ENCODE measurements around the gene PRR23E.

The PRR23E gene

DNA sequence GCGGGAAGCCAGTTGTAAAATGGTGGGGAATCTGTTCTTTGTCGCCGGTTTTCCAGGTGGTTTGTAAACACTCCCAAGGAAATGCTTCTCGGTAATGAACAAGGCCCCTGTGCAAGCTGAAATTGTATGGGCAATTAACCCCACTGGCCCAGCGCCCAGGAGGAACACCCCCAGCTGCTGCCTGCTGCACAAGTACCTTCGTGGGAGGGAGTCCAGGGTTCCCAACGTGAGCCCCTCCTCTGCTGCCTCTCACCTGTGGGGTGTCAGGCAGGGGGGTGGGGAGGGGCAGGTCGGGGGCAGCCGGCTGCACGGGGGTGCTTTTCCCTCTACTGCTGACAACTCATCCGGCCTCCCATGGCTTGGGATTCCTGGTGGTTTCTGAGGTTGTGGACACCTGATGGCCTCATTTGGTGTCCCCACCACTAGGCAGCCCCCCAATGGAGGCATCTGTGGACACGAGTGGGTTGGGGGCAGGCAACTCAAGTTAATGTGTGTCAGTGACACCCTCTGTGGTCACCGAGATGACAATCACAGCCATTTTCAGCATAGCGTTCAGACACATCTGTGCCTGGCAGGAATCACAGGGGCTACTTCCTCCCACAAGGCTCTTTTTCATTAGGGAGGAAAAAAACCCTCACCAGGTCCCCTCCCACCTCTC lies 35.6 kb upstream of the PRR23E start:
- no peak for TF ChIP-seq GATA3 (IDR thresholded peaks at IDR 0.05; ENCODE audit: low read depth, low read length)
- TF ChIP-seq GATA2 (IDR thresholded peaks at IDR 0.05; ENCODE audit: low read depth, low read length) = no peak

DNA sequence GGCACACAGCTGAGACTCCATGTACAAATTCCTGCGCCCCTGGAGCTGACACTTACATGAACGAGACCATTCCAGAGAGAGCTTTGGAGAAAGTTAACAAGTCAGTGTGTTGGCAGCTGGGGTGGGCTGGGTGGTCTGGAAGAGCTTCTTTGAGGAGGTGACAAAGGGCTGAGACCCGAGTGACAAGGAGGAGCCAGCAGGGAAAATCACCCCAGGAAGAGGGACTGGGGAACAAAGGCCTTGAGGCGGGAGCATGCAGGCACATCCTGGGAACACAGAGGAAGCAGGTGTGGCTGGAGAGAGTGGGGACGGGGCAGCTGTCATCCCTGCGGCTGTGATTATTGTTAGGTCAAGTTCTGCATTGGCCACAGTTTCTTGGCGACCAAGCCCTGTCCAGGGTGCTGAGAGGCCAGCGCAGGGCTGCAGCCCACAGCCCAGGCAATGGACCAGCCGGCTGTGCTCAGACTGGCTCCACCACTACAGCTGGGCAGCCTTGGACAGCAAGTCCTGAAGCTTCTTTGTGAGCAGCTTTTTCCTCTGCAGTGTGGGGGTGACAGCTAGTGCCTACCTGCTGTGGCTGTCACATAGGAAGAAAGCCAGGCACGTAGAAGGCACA lies 34.2 kb upstream of the PRR23E start:
- TF ChIP-seq GATA2 (IDR thresholded peaks at IDR 0.05; ENCODE audit: low read depth, low read length) (no peak), GATA3 (IDR thresholded peaks at IDR 0.05; ENCODE audit: low read depth, low read length) (no peak)

DNA sequence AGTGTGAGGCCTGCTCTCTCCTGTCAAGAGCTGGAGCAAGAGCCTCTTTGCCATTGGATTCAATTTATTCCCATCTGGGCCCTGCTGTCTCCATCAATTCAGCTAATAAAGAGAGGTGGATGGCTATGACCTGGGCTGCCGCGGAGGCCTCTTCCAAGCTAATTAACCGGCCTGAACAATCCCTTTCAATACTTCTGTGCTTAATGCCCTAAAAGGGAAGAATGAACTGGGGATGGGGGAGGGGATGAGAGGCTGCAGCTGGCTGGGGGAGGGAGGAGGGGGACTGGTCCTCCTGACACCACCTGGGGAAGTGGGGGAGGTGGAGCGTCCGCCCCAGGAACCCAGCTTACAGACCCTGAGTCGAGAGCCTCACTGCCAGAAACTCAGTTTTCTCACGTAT lies 33.4 kb upstream of the PRR23E start:
- TF ChIP-seq GATA2 (IDR thresholded peaks at IDR 0.05; ENCODE audit: low read depth, low read length) (no peak), GATA3 (IDR thresholded peaks at IDR 0.05; ENCODE audit: low read depth, low read length) (no peak)

DNA sequence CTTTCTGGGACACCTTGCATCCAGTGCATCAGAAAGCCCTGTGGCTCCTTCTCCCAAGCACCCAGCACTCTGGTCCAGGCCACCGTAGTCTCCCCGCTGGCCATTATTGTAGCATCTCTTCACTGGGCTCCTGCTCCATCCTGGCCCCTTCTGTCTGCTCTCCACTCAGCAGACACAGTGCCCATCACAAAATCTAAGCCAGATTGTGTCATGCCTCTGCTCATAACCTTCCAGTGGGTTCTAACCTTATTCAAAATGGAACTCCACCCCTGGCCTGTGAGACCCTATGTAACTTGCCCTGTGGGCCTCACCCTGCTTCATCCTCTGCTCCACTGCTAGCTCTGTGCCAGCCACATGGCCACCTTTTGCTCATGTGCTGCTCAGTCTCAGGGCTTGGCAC lies 31.7 kb upstream of the PRR23E start:
- TF ChIP-seq GATA3 (IDR thresholded peaks at IDR 0.05; ENCODE audit: low read depth, low read length) = no peak
- TF ChIP-seq GATA2 (IDR thresholded peaks at IDR 0.05; ENCODE audit: low read depth, low read length) = no peak

DNA sequence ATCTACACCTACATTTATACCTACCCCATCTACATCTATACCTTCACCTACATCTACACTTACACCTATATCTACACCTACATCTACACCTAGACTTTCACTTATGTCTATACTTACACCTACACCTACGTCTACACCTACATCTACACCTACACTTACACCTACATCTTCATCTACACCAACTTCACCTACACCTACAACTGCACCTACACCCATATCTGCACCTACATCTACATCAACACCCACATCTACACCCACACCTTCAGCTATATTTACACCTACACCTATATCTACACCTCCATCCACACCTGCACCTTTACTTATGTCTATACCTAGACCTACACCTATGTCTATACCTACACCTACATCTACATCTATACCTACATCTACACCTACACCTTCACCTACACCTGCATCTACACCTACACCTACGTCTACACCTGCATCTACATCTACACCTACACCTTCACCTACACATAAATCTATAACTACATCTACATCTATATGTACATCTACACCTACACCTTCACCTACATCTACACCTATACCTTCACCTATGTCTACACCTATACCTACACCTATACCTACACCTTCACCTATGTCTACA lies 30.9 kb upstream of the PRR23E start:
- TF ChIP-seq GATA2 (IDR thresholded peaks at IDR 0.05; ENCODE audit: low read depth, low read length) (no peak), GATA3 (IDR thresholded peaks at IDR 0.05; ENCODE audit: low read depth, low read length) (no peak)

DNA sequence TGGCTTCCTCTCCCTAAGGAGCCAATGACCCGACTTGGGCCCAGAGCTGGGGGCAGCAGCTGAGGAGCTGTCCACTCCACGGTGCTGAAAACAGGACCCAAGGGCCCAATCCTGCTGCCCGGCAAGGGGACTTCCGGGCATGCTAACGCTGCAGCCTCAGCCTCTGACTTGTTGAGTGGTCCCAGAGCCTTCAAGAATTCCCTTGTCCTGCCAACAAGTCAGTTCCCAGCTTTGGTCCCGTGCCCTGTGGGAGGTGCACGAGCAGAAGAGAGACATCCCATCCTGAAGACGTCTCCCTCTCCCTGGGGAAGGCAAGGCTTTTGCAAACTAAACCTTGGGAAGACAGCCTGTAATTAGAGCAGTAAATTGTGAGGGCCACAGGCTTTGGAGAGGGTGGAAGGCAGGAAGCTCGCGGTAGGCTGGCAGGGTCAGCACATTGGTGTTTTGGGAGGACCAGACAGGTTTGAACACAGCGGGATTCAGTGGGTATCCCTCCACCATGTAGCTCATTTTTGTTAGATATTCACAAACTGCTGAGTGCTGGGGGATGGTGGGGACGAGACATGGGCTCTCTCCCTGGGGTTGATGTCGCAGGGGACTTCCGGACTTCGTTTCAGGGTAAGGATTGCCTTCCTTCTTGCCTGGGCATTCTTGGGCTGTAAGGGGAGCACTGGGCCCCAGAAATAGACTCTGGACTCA lies 29.8 kb upstream of the PRR23E start:
- TF ChIP-seq GATA2 (IDR thresholded peaks at IDR 0.05; ENCODE audit: low read depth, low read length) = no peak
- TF ChIP-seq GATA3 (IDR thresholded peaks at IDR 0.05; ENCODE audit: low read depth, low read length) = no peak

DNA sequence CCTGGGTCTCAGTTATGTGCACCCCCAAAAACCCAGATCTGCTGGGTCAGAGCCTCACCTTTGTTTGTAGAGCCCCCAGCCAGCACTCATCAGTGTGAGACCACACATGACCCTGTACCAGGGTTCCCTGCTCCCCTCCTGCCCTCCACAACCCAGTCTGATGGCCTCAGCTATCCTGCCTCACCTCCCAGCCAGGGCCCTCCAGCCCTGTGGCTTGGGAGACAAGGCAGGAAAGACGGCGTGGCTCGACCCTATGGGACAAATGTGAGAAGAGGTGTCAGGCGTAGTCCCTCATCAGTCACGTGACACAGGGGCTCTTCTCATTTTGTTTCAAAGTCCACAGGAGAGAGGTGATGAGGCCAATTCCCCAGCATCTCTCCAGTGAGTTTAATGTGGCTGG lies 28.3 kb upstream of the PRR23E start:
- TF ChIP-seq GATA2 (IDR thresholded peaks at IDR 0.05; ENCODE audit: low read depth, low read length) = no peak
- TF ChIP-seq GATA3 (IDR thresholded peaks at IDR 0.05; ENCODE audit: low read depth, low read length) = no peak

DNA sequence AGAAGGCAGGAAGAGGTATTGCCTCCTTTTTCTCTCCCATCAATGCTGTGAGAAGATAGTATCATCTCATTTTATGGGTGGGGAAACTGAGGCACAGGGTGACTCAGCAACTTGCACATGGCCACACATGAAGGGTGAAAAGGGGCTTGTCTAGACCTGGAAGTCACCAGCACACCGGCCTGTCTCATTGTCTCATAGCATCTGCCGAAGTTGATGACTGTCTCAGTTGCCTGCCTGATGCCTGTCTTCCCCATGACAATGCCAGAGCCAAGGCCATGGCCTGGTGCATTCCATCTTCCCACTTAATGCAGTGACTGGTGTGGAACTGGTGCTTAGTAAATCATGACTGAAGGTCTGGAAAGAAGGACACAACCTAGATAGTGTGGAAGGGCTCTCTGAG lies 27.9 kb upstream of the PRR23E start:
- TF ChIP-seq GATA2 (IDR thresholded peaks at IDR 0.05; ENCODE audit: low read depth, low read length) (no peak), GATA3 (IDR thresholded peaks at IDR 0.05; ENCODE audit: low read depth, low read length) (no peak)

DNA sequence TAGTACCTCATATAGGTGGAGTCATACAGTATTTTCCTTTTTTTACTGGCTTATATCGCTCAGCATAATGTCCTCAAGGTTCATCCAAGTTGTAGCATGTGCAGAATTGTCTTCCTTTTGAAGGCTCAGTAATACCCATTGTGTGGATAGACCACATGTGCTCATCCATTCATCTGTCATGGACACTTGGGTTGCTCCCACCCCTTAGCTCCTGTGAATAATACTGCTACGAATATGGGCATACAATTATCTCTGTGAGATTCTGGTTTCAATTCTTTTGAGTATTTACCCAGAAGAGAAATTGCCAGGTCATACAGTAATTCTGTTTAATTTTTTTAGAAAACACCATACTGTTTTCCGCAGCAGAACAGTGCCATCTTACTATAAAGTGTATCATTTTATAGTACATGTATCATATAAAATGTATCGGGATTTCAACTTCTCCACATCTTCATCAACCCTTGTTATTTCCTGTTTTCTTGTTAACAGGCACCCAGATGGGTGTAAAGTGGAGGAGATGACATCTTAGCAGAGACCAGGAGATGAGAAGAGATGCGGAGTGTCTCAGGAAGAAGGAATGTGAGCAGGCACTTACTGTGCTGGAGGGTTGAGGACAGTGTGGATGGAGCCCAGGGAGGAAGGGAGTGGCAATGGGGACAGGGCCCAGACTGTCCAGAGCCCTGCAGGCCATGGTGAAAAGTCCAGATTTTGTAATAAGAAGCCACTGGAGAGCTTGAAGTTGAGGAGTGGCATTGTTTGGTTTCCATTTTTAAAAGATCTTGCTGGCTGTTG lies 27.0 kb upstream of the PRR23E start:
- TF ChIP-seq GATA2 (IDR thresholded peaks at IDR 0.05; ENCODE audit: low read depth, low read length) = no peak
- no peak for TF ChIP-seq GATA3 (IDR thresholded peaks at IDR 0.05; ENCODE audit: low read depth, low read length)

DNA sequence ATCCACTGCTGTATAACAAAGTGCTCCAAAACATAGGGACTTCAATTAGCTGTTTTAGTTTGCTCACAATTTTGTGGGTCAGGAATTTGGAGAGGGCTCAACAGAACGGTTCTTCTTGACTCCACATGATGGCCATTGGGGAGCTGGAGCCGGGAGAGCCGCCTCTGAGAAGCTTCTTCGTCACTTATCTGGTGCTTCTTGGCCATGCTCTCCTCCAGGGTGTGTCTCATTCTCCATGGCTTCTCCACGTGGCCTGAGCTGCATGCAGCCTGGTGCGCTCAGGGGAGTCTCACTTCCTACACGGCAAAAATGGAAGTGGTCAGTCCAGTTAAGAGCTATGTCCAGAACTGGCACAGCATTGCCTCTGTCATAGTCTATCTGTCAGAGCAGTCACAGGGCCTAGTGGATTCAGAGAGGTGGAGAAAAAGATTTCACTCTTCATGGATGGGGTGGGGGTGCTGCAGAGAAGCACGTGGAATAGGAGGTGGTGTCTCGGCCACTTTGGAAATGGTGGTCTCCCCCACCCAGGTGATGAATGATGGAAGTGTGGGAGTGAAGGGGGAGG lies 26.3 kb upstream of the PRR23E start:
- TF ChIP-seq GATA2 (IDR thresholded peaks at IDR 0.05; ENCODE audit: low read depth, low read length) (no peak), GATA3 (IDR thresholded peaks at IDR 0.05; ENCODE audit: low read depth, low read length) (no peak)

DNA sequence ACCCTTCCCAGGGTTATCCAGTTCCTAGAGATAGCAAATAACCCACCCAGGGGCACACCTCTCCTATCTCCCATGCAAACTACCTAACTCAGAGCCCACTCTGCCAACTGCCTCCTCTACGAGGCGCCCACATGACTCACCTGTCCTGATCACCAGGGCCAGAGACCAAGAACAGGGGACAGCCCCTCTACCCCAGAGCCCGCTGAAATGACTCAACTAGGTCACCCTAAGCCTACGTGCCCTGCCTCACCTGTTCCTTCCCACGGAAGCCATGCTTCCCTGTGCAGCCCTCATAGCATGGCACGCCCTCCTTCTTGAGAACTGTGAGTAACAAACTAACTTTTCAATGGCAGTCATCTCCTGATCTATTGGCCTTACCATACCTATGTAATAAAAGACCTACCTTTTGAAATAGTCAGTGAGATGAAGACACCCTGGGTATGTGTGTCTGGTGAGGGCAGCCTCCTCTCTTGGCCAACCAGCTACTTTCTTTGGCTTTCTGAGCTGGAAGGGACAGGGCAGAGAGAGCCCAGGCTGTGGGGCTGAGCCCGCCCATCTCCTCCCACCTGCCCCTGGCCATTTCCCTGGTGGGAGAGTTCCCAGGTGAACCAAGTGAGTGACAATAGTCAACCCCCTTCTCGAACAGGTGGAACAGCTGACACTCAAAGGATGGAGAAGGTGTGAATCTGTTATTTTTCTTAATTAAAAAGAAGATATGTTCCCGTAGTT lies 25.5 kb upstream of the PRR23E start:
- TF ChIP-seq GATA3 (IDR thresholded peaks at IDR 0.05; ENCODE audit: low read depth, low read length) (no peak), GATA2 (IDR thresholded peaks at IDR 0.05; ENCODE audit: low read depth, low read length) (no peak)

DNA sequence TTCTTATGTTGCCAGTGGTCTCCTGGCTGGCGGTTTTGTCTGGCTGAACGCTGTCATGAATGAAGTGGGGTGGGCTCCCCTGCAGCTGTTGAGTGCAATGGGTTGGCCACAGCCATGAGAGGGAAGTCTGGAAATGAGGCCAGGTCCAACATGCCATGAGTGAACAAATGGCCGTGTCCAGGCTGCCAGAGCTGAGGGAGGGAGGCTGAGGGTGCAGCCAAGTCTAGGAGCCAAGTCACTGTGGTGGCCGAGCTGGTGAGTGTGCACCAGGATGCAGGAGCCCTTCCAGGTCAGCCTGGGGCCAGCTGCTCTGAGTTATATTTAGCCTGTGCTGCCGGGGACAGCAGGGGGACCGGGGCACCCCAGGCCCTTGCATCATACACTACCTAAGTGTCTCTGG lies 24.7 kb upstream of the PRR23E start:
- TF ChIP-seq GATA2 (IDR thresholded peaks at IDR 0.05; ENCODE audit: low read depth, low read length) (no peak), GATA3 (IDR thresholded peaks at IDR 0.05; ENCODE audit: low read depth, low read length) (no peak)

DNA sequence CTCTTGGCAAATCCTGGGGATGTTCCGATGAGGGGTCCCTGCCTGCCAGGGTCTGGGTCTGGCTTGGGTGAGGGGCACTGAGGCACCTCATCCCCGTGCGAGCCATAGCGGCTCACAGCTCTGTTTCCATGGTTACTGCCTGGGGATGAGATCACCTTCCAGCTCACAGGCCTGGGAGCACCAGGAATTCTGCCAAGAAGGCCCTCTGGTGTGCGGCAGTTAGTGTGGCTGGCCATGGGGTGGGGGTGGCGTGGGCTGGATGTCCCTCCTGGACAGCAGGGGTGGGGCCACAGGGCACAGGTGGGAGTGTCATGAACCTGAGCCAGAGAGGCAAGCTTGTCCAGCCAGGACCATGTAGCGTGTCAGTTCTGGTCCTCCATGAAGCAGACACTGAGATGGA lies 22.1 kb upstream of the PRR23E start:
- TF ChIP-seq GATA3 (IDR thresholded peaks at IDR 0.05; ENCODE audit: low read depth, low read length) (no peak), GATA2 (IDR thresholded peaks at IDR 0.05; ENCODE audit: low read depth, low read length) (no peak)

Data from SH-SY5Y (cell line).